Suprapubic skin (tissue), 4 donors: ENCODE results near the gene RUNX1. TPM values are rescaled to one million over a fixed set of nuclear protein-coding genes. Genes with fewer than 3 reads are reported as not detected.

Experiments used
- DNase-seq, 2 donors: peaks; one replicate each; pipeline ENCODE4 v3.0.0-alpha.2; 2019; ENCODE audit warnings: low spot score in 2 of 2
- H3K27ac ChIP-seq: fragments of 200-600 bp; sonication (generic); one replicate; pipeline ENCODE4 v1.5.1; 2019
- H3K27me3 ChIP-seq: fragments of 200-600 bp; sonication (generic); one replicate; pipeline ENCODE4 v1.5.1; 2019
- H3K36me3 ChIP-seq: fragments of 200-600 bp; sonication (generic); one replicate; pipeline ENCODE4 v1.5.1; 2019
- H3K4me1 ChIP-seq: fragments of 200-600 bp; sonication (generic); one replicate; pipeline ENCODE4 v1.5.1; 2019
- H3K4me3 ChIP-seq: fragments of 200-600 bp; sonication (generic); one replicate; pipeline ENCODE4 v1.5.1; 2019; ENCODE audit warnings: mild to moderate bottlenecking
- H3K9me3 ChIP-seq: fragments of 200-600 bp; sonication (generic); one replicate; pipeline ENCODE4 v1.5.1; 2019
- EP300 ChIP-seq: sonication (generic); formaldehyde crosslinking; IDR thresholded peaks from one replicate; pipeline ENCODE4 v1.6.1; 2017; ENCODE audit warnings: antibody characterized with exemption
- POLR2A ChIP-seq, 2 donors: fragments of 450-650 bp; IDR thresholded peaks; one replicate each; pipeline ENCODE4 v1.6.1; 2017; ENCODE audit warnings: antibody characterized with exemption in 2 of 2, mild to moderate bottlenecking in 2 of 2, moderate library complexity in 2 of 2
- POLR2AphosphoS5 ChIP-seq, 3 donors: sonication (generic); formaldehyde crosslinking; IDR thresholded peaks; one replicate each; pipeline ENCODE4 v1.6.1; 2017; ENCODE audit warnings: antibody characterized with exemption in 3 of 3
- WGBS: methylation state at CpG from one replicate; pipeline ENCODE4 v1.1.5; 2018; 5-methylcytosine and 5-hydroxymethylcytosine counted together
- total RNA-seq, 4 donors: library from RNA; depleted of rRNA; stranded (reverse); fragments of >200 nt; gene quantifications; one replicate each; pipeline ENCODE4 v1.1.0, GENCODE V29; 2016
- TF ChIP-seq, protein P1 (sequence below), 2 donors: fragments of 200-600 bp in 1 of 2; fragments of 450-650 bp in 1 of 2; sonication (generic) in 1 of 2; IDR thresholded peaks; one replicate each; pipeline ENCODE4 v1.5.1; 2016 to 2019; ENCODE audit warnings: antibody characterized with exemption in 2 of 2, mild to moderate bottlenecking in 1 of 2, moderate library complexity in 1 of 2

The RUNX1 gene
- total RNA-seq, 4 donors from 2014 or later = 15.4 to 26.7 (median 20.5) TPM

DNA sequence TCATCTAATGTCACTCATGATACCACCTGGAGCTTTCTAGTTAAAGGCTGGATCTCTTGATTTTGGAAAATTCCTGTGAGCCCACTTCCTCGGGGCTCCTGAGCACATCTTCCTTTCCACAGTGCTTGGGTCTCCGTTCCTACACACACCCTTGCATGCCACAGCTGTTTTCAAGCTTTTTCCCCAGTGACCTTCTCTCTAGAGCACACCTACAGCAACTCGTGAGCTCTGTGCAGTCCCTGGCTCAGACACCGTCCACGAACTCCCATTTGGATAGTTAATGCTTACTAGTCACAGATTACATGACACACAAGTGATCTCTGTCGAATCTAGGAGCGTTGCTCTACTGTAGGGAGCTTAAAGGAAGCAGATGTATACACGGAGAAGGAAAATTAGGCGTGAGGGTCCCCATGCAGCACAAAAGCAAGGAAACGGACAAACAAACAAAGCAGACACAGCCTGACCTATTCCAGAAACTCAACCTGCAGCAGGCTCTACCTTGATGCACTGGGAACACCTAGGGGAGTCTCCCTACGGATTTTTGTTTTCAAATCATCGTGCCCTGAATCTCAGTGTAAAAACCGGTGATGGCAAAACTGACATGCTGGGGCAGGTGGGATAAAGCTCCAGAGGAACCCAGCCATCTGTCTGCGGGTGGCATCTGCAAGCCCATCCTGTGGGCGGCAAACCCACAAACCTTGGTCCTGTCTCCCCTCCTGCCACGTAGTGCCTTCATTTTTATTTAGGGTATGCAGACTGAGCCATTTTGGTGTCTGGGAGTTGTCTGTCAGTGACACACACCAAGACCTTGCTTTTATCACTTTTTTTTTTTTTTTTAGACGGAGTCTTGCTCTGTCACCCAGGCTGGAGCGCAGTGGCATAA is 177.8 kb downstream of the RUNX1 start:
- Histone ChIP-seq H3K36me3 (peaks cover 11% of the 10 kb centered on the region), H3K9me3 (no peaks in the 10 kb centered on the region), H3K4me1 (peaks cover 25% of the 10 kb centered on the region), H3K4me3 (no peak overlapping the region), H3K27ac (no peak overlapping the region), H3K27me3 (no peaks in the 10 kb centered on the region)
- no peak for DNase-seq
- 78% methylated on average over 18 of the region's 18 CpGs for WGBS
- TF ChIP-seq EP300 = no peak
- TF ChIP-seq POLR2A (IDR thresholded peaks at IDR 0.05) = no peak
- TF ChIP-seq, protein P1, sequence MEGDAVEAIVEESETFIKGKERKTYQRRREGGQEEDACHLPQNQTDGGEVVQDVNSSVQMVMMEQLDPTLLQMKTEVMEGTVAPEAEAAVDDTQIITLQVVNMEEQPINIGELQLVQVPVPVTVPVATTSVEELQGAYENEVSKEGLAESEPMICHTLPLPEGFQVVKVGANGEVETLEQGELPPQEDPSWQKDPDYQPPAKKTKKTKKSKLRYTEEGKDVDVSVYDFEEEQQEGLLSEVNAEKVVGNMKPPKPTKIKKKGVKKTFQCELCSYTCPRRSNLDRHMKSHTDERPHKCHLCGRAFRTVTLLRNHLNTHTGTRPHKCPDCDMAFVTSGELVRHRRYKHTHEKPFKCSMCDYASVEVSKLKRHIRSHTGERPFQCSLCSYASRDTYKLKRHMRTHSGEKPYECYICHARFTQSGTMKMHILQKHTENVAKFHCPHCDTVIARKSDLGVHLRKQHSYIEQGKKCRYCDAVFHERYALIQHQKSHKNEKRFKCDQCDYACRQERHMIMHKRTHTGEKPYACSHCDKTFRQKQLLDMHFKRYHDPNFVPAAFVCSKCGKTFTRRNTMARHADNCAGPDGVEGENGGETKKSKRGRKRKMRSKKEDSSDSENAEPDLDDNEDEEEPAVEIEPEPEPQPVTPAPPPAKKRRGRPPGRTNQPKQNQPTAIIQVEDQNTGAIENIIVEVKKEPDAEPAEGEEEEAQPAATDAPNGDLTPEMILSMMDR (IDR thresholded peaks at IDR 0.05) = no peak
- no peak for TF ChIP-seq POLR2AphosphoS5 (IDR thresholded peaks at IDR 0.05)

DNA sequence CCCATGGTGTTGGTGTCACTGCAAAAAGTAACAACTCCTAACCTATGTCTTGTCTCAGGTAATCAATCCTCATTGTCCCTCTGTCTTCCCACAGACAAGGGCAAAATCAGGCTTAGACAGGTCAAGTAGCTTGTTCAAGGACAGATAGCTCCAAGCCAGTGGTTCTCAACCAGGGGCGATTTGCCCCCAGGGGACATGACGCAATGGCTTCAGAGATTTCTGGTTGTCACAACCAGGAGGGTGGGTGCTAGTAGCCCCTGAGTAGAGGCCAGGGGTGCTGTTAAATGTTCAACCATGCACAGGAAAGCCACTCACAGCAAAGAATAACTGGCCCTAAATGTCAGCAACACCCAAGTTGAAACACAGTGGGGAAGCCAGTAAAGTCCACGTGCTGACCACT is 178.9 kb downstream of the RUNX1 start:
- peak overlapping the region; percentile 68 for H3K27ac ChIP-seq
- no peak overlapping the region for H3K4me3 ChIP-seq
- no peak for TF ChIP-seq EP300
- no peak for TF ChIP-seq POLR2AphosphoS5 (IDR thresholded peaks at IDR 0.05)
- no peak for TF ChIP-seq POLR2A (IDR thresholded peaks at IDR 0.05)
- TF ChIP-seq, protein P1 (IDR thresholded peaks at IDR 0.05) = no peak
- H3K27me3 ChIP-seq = no peaks in the 10 kb centered on the region
- no peaks in the 10 kb centered on the region for H3K9me3 ChIP-seq
- 95% methylated on average over 3 of the region's 3 CpGs for WGBS
- DNase-seq = no peak
- H3K36me3 ChIP-seq = peaks cover 14% of the 10 kb centered on the region
- H3K4me1 ChIP-seq = peaks cover 24% of the 10 kb centered on the region

DNA sequence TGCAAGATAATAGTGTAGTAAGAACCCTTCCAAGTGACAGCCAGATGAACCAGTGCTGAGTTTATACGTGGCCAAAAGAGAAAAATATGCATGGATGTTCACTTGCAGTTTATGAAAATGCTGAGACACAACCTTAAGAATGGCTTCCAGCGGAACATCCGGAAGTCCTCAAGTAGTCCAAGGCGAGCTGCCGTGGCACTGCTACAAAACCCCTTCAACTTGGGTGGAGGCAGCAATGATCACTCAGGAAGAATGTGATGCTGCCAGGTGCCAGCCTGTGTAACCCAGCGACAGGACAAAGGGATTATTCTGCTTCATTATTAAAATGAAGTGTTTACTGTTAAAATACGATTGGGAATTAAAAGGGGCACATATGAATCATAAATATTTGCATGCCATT is 179.6 kb downstream of the RUNX1 start:
- H3K36me3 ChIP-seq = peaks cover 17% of the 10 kb centered on the region

DNA sequence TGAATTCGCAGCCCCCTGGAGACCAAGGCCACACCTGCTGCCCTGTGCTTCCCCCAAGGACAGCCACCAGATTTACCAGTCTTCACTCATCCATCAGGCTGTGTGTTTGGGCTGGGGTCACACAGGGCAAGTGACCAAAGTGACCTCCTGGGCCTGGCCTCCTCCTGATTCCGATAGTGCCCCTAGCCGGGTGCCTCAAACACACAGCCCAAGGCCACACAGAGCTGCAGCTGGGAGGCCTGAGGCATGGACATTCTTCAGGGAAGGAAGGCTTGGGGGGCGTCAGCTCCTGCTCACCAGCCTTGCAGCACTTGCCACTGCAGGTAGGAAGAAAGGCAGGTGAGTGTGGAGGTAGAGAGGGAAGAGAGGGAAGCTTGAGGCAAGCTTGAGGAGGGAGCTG is 181.3 kb downstream of the RUNX1 start:
- Histone ChIP-seq H3K27ac (no peak overlapping the region), H3K36me3 (peaks cover 18% of the 10 kb centered on the region), H3K9me3 (no peaks in the 10 kb centered on the region), H3K4me1 (peaks cover 39% of the 10 kb centered on the region), H3K4me3 (no peak overlapping the region), H3K27me3 (no peaks in the 10 kb centered on the region)
- DNase-seq = no peak
- no peak for TF ChIP-seq EP300
- TF ChIP-seq, protein P1 (IDR thresholded peaks at IDR 0.05) = no peak
- no peak for TF ChIP-seq POLR2AphosphoS5 (IDR thresholded peaks at IDR 0.05)
- no peak for TF ChIP-seq POLR2A (IDR thresholded peaks at IDR 0.05)
- WGBS = 86% methylated on average over 4 of the region's 4 CpGs

More for the DNA sequence above, 179.6 kb downstream of the RUNX1 start:
- DNase-seq = no peak
- H3K27me3 ChIP-seq = no peaks in the 10 kb centered on the region
- 45% methylated on average over 7 of the region's 7 CpGs for WGBS
- H3K4me1 ChIP-seq = peaks cover 28% of the 10 kb centered on the region
- no peak overlapping the region for H3K27ac ChIP-seq
- TF ChIP-seq POLR2A (IDR thresholded peaks at IDR 0.05) (no peak), EP300 (no peak), POLR2AphosphoS5 (IDR thresholded peaks at IDR 0.05) (no peak)
- TF ChIP-seq, protein P1 (IDR thresholded peaks at IDR 0.05) = no peak
- no peaks in the 10 kb centered on the region for H3K9me3 ChIP-seq
- H3K4me3 ChIP-seq = no peak overlapping the region

DNA sequence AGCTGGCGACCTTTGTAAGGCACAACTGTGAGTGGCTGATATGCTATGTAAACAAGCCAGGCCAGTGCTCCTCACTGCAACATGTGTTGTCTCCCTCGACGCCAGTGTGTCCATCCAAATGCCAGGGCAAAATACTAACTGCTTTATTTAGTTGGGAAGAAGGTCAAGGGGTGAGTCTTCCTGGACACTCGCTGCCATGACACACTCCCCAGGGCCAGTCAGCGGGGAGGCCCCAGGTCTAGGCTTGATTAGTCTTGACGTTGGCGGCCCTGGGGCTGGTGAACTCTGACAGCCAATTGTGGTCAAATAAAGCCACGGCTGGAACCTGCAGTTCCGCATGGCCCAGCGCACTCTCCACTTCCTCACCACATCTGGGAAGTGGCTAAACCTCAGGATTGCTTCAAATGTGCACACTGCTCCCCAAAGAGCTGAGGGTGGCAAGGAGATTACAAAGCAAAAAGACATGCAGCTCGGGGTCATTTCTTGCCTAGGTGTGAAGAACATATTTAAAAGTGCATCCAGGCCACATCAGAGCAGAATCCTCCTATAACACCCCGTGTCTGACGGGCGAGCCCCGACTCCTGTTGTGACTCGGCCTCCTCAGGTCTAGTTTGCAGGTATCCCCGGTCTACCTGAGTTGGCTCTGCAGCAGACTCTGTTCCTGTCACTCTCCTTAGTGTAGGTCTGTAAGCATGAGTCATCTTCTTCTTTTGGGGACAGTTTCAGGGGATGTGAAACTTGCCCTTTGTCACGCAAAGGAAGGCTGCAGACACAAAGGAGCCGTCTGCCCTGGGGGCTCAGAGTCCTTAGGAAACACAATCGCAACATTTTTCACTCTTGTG is 183.5 kb downstream of the RUNX1 start:
- peak in 1 of 2 donors; percentile 70 for DNase-seq
- Histone ChIP-seq H3K27me3 (no peaks in the 10 kb centered on the region), H3K4me1 (peaks cover 39% of the 10 kb centered on the region), H3K27ac (no peak overlapping the region), H3K36me3 (peaks cover 29% of the 10 kb centered on the region), H3K4me3 (no peak overlapping the region), H3K9me3 (no peaks in the 10 kb centered on the region)
- WGBS = 74% methylated on average over 11 of the region's 20 CpGs
- TF ChIP-seq POLR2AphosphoS5 (IDR thresholded peaks at IDR 0.05) (no peak), EP300 (no peak), POLR2A (IDR thresholded peaks at IDR 0.05) (no peak)
- TF ChIP-seq, protein P1 (IDR thresholded peaks at IDR 0.05) = no peak
